ENCODE data around the gene FURIN. TPM values are rescaled to one million over a fixed set of nuclear protein-coding genes. Genes with fewer than 3 reads are reported as not detected.

FURIN gene
- total and polyA plus RNA-seq, 2 of the 8 experiments (the other 6 are each of a cell fraction or from before 2014, with no cell fraction given) = 15.8 to 32.1 TPM

DNA sequence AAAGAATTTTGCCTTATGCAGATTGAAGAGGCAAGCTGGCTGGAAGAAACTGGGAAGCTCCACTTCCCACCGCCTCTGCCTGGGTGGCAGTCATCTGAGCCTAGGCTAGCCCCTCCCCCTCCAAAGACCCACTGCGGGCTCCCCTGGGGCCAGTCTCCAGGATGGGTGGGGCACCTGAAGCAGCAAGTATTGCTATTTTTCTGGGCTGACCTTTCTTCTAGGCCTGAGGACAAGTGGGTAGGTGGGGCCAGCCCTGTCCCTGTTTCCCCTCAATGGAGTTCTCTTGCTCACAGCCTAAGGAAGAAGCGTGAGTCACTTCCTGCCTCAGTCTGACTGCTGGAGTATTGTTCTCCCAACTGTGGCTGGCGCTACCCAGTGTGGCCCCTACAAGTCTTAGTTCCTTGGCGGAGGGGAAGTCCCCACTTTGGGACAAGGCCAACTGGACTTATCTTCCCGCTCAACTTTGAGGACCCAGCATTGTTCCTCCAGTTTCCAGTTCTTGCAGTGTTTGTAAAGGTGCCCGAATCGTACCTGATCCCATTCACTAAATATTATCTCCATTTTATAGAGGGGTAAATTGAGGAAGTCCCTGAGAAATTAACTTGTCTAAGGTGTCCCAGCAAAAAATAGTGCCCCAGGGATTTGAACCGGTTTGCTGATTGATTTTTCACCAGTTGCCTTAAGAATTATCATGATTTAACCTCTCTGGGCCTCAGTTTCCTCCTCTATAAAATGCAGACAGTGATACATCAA, 1.4 kb downstream of the FURIN start:
- Histone ChIP-seq H3K56ac (replicated peaks; ENCODE audit: insufficient read length, low read depth, low read length) (no peak overlapping the region), H2AFZ (ENCODE audit: low read length) (no peak overlapping the region), H3K27ac (ENCODE audit: low read depth, low read length) (peak overlapping the region; percentile 16; the same call in 1 of the 2 replicates), H3K79me1 (ENCODE audit: low read depth, low read length) (0 out of 2 replicates have a peak, but pooled peaks cover 2% of the 10 kb centered on the region), H3K27me3 (replicated peaks in 1 of 4; ENCODE audit: control insufficient read depth in 3 of 4, extremely low read depth in 1 of 4, insufficient read depth in 3 of 4, low read length in 3 of 4) (no peaks in the 10 kb centered on the region), H4K8ac (ENCODE audit: extremely low read depth, insufficient read depth, low read length) (peak overlapping the region; percentile 4; the same call in 1 of the 2 replicates), H3K4ac (replicated peaks; ENCODE audit: insufficient read length, low read depth, low read length) (no peak overlapping the region), H4K20me1 (replicated peaks in 1 of 2; ENCODE audit: control insufficient read depth in 1 of 2, insufficient read depth in 2 of 2, low read length in 2 of 2) (no peaks in the 10 kb centered on the region), H2BK20ac (ENCODE audit: low read length) (peak overlapping the region; percentile 43; the same call in 1 of the 2 replicates), H3K18ac (ENCODE audit: extremely low read depth, low read length) (peak overlapping the region; percentile 62; the same call in 1 of the 2 replicates), H2BK120ac (replicated peaks; ENCODE audit: low read depth, low read length) (peak overlapping the region; percentile 39), H3K9me3 (ENCODE audit: insufficient read depth in 2 of 2, low read depth in 1 of 2, low read length in 1 of 2) (no peaks in the 10 kb centered on the region), H3K9ac (replicated peaks in 1 of 4; ENCODE audit: extremely low read depth in 1 of 4, low read depth in 3 of 4, low read length in 3 of 4) (no peak overlapping the region; a peak in 1 of 7 replicates), H3K14ac (ENCODE audit: insufficient read length) (no peak overlapping the region), H2AK5ac (ENCODE audit: low read depth, low read length) (no peak overlapping the region; the same call in 1 of the 2 replicates), H3K4me1 (replicated peaks in 1 of 4; ENCODE audit: control insufficient read depth in 3 of 4, insufficient read depth in 4 of 4, low read length in 3 of 4) (peaks cover 23 to 47% (median 30%) of the 10 kb centered on the region in 4 experiments), H2BK5ac (ENCODE audit: low read depth, low read length) (peak overlapping the region; percentile 45; the same call in 1 of the 2 replicates), H2BK15ac (ENCODE audit: low read length) (peak overlapping the region; percentile 21; the same call in 1 of the 2 replicates), H2BK12ac (ENCODE audit: low read depth, low read length) (peak overlapping the region; percentile 77; the same call in 1 of the 2 replicates), H3K23me2 (ENCODE audit: low read depth, low read length) (peaks cover 3% of the 10 kb centered on the region; the same call in 1 of the 2 replicates), H3K4me3 (ENCODE audit: extremely low read depth in 1 of 4, insufficient read depth in 2 of 4, low read depth in 3 of 4, low read length in 4 of 4) (no peak overlapping the region), H4K91ac (replicated peaks; ENCODE audit: insufficient read length, low read length) (no peak overlapping the region), H3K36me3 (ENCODE audit: control insufficient read depth in 2 of 4, insufficient read depth in 4 of 4, low read length in 3 of 4) (no peaks in the 10 kb centered on the region), H3K4me2 (ENCODE audit: insufficient read depth in 1 of 2, low read depth in 2 of 2, low read length in 2 of 2) (peak overlapping the region; percentile 29 to 72; a peak in 3 of 4 replicates), H3K79me2 (ENCODE audit: control insufficient read depth in 1 of 2, insufficient read depth in 2 of 2, low read length in 2 of 2) (peaks cover 0 to 5% of the 10 kb centered on the region in 2 experiments; a peak in 2 of 4 replicates), H3K23ac (ENCODE audit: insufficient read length) (no peak overlapping the region), H4K5ac (ENCODE audit: insufficient read length, low read depth, low read length) (no peak overlapping the region)
- FAIRE-seq (no peak), DNase-seq (ENCODE audit: low read depth in 1 of 2, low spot score in 2 of 2) (peak in 1 of 2 experiments; percentile 76)
- TF ChIP-seq, protein P1, sequence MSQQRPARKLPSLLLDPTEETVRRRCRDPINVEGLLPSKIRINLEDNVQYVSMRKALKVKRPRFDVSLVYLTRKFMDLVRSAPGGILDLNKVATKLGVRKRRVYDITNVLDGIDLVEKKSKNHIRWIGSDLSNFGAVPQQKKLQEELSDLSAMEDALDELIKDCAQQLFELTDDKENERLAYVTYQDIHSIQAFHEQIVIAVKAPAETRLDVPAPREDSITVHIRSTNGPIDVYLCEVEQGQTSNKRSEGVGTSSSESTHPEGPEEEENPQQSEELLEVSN (IDR thresholded peaks at IDR 0.05) = peak; percentile 10; the same call in 1 of the 2 replicates
- peak; percentile 19; the same call in 1 of the 2 replicates for TF ChIP-seq JUND (IDR thresholded peaks at IDR 0.05; ENCODE audit: low read length)
- TF ChIP-seq, protein P2, sequence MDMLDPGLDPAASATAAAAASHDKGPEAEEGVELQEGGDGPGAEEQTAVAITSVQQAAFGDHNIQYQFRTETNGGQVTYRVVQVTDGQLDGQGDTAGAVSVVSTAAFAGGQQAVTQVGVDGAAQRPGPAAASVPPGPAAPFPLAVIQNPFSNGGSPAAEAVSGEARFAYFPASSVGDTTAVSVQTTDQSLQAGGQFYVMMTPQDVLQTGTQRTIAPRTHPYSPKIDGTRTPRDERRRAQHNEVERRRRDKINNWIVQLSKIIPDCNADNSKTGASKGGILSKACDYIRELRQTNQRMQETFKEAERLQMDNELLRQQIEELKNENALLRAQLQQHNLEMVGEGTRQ (IDR thresholded peaks at IDR 0.05; ENCODE audit: low read length) = no peak
- ChIA-PET CTCF (ENCODE audit: partially characterized antibody) (interaction anchor here (0.6 to 3.2 kb wide), 5 partner anchors 13 to 230 kb away, joined by 3 to 19 read pairs (median 4); no protein-coding TSS in a partner anchor), POLR2A (ENCODE audit: partially characterized antibody) (interaction anchor here (0.6 to 2.2 kb wide), 8 partner anchors 10 to 84 kb away, joined by 3 to 22 read pairs (median 6); partner anchors contain the start of genes FES and HDDC3)
- 58% methylated on average over 9 of the region's 9 CpGs; no CpG with 5 or more reads in 1 of the 2 experiments for WGBS, 2 experiments (ENCODE audit: extremely low coverage in 1 of 2, insufficient coverage in 1 of 2, insufficient read length in 1 of 2, insufficient replicate concordance in 2 of 2, low coverage in 1 of 2, low lambda C conversion rate in 2 of 2, missing lambda C conversion rate in 1 of 2)

Data from H1 (cell line).